SKM-1 (cell line): ENCODE data around the gene TMEM192.
A peak's percentile ranks its signal among the peaks of the same experiment; 100 is the strongest.
"Not testable (repeated sequence)": the region's sequence is repeated elsewhere in the genome, so short reads cannot be mapped to it uniquely, and the experiment has no call there.

Experiments used
- DNase-seq: peaks from one replicate; lab custom pipeline; 2025; ENCODE audit not compliant: unreplicated experiment; lab: John Stamatoyannopoulos, UW

The TMEM192 gene

GRCh38 chr4:165112368-165113121 is at the start of gene TMEM192:
TSS of gene TMEM192 (minus strand) at chr4:165112860. CDS start at chr4:165112773, 87 bp downstream.
- peak; percentile 81 for DNase-seq

- no peak for DNase-seq
These were observed 46.1 kb upstream of the TMEM192 start for GRCh38 chr4:165158762-165159161.

- no peak for DNase-seq
These were observed 44.2 kb upstream of the TMEM192 start for GRCh38 chr4:165156906-165157305.

GRCh38 chr4:165154482-165154881 is 41.8 kb upstream of the TMEM192 start:
- DNase-seq = no peak

GRCh38 chr4:165152527-165152926 is 39.9 kb upstream of the TMEM192 start:
- no peak for DNase-seq

GRCh38 chr4:165151734-165152133 is 39.1 kb upstream of the TMEM192 start:
- no peak for DNase-seq

- DNase-seq = no peak
These were observed 37.9 kb upstream of the TMEM192 start for GRCh38 chr4:165150545-165150944.

- DNase-seq = no peak
These were observed 26.2 kb upstream of the TMEM192 start for GRCh38 chr4:165138843-165139242.

- DNase-seq = no peak
These were observed 24.5 kb upstream of the TMEM192 start for GRCh38 chr4:165137205-165137604.

GRCh38 chr4:165136529-165136928 is 23.9 kb upstream of the TMEM192 start:
- DNase-seq = no peak

GRCh38 chr4:165133150-165133549 is 20.5 kb upstream of the TMEM192 start:
- peak; percentile 67 for DNase-seq

GRCh38 chr4:165131247-165131832 is 18.7 kb upstream of the TMEM192 start:
- peak; percentile 23 for DNase-seq

- no peak for DNase-seq
These were observed 17.3 kb upstream of the TMEM192 start for GRCh38 chr4:165129924-165130323.

- not testable (repeated sequence) for DNase-seq
These were observed 13.3 kb upstream of the TMEM192 start for GRCh38 chr4:165125869-165126499.

GRCh38 chr4:165124488-165124887 is 11.8 kb upstream of the TMEM192 start:
- DNase-seq = no peak

GRCh38 chr4:165118256-165118909 is 5.7 kb upstream of the TMEM192 start:
- DNase-seq = no peak

- DNase-seq = no peak
These were observed 2.6 kb upstream of the TMEM192 start for GRCh38 chr4:165115301-165115700.

- DNase-seq = no peak
These were observed 723 bp downstream of the TMEM192 start for GRCh38 chr4:165111906-165112367.

- no peak for DNase-seq
These were observed 6.1 kb downstream of the TMEM192 start for GRCh38 chr4:165106518-165106917.

GRCh38 chr4:165101641-165102040 is 11.0 kb downstream of the TMEM192 start:
- DNase-seq = no peak

GRCh38 chr4:165096776-165097175 is 15.9 kb downstream of the TMEM192 start:
- DNase-seq = no peak

- DNase-seq = no peak
These were observed 17.4 kb downstream of the TMEM192 start for GRCh38 chr4:165095291-165095690.
